ENCODE measurements around the gene NPAS3.

NPAS3 gene

DNA sequence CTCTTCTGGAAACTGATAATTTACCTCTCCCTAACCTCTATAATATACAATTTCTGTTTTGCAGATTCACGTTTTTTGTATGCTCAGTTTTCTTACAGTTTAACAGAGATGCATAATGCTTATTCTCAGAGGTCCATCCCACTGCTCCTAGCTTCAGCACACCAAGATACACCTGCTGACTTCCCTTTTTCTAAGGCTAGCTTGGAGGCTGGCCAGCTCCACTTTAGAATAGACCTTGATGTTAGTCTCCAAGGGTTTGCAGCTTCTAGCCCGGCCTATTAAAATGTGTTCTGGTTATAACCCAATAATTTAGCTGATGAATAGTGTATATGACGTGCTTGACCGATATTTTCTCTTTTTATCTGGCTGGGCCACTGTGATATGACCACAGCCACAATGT is 751.0 kb downstream of the NPAS3 start:
- CTCF ChIA-PET, result no interaction called here

DNA sequence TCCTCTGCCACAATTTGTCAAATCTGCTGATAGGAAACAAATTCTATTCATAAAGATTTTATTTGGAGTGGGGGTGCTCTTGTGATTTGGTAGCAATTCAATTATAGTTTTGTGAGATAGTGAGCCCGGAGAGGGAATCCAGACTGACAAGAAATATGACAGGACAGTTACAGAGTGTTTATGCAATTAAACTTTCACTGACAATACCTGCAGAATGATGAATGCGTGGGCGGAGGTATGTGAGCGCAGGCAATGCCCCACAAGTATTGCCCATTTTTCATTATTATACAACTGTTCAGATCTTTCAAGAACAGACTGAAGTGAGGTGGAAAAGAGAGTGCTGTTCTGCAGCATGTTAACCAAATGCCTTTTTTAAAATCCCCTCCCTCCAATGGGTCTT is 753.2 kb downstream of the NPAS3 start:
- POLR2A ChIA-PET, result no interaction called here
- no peaks in the 10 kb centered on the region for H3K4me1 ChIP-seq (ENCODE audit: control insufficient read depth, insufficient read depth, low read length)
- CTCF ChIA-PET, result interaction anchor here (0.7 kb wide), 1 partner anchor 148 kb away, joined by 3 read pairs; no protein-coding TSS in a partner anchor
- TF ChIP-seq, protein P1, sequence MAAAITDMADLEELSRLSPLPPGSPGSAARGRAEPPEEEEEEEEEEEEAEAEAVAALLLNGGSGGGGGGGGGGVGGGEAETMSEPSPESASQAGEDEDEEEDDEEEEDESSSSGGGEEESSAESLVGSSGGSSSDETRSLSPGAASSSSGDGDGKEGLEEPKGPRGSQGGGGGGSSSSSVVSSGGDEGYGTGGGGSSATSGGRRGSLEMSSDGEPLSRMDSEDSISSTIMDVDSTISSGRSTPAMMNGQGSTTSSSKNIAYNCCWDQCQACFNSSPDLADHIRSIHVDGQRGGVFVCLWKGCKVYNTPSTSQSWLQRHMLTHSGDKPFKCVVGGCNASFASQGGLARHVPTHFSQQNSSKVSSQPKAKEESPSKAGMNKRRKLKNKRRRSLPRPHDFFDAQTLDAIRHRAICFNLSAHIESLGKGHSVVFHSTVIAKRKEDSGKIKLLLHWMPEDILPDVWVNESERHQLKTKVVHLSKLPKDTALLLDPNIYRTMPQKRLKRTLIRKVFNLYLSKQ (tag by site-specific recombination; IDR thresholded peaks at IDR 0.05; ENCODE audit: borderline replicate concordance), result no peak
- TF ChIP-seq ZNF266 (tag by site-specific recombination; IDR thresholded peaks at IDR 0.05; ENCODE audit: low read depth), result no peak
- TF ChIP-seq, protein P2, sequence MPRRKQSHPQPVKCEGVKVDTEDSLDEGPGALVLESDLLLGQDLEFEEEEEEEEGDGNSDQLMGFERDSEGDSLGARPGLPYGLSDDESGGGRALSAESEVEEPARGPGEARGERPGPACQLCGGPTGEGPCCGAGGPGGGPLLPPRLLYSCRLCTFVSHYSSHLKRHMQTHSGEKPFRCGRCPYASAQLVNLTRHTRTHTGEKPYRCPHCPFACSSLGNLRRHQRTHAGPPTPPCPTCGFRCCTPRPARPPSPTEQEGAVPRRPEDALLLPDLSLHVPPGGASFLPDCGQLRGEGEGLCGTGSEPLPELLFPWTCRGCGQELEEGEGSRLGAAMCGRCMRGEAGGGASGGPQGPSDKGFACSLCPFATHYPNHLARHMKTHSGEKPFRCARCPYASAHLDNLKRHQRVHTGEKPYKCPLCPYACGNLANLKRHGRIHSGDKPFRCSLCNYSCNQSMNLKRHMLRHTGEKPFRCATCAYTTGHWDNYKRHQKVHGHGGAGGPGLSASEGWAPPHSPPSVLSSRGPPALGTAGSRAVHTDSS (tag by site-specific recombination; IDR thresholded peaks at IDR 0.05), result no peak
- TF ChIP-seq, protein P3, sequence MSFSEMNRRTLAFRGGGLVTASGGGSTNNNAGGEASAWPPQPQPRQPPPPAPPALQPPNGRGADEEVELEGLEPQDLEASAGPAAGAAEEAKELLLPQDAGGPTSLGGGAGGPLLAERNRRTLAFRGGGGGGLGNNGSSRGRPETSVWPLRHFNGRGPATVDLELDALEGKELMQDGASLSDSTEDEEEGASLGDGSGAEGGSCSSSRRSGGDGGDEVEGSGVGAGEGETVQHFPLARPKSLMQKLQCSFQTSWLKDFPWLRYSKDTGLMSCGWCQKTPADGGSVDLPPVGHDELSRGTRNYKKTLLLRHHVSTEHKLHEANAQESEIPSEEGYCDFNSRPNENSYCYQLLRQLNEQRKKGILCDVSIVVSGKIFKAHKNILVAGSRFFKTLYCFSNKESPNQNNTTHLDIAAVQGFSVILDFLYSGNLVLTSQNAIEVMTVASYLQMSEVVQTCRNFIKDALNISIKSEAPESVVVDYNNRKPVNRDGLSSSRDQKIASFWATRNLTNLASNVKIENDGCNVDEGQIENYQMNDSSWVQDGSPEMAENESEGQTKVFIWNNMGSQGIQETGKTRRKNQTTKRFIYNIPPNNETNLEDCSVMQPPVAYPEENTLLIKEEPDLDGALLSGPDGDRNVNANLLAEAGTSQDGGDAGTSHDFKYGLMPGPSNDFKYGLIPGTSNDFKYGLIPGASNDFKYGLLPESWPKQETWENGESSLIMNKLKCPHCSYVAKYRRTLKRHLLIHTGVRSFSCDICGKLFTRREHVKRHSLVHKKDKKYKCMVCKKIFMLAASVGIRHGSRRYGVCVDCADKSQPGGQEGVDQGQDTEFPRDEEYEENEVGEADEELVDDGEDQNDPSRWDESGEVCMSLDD (tag by site-specific recombination; IDR thresholded peaks at IDR 0.05), result no peak

More for the DNA sequence above, 751.0 kb downstream of the NPAS3 start:
- Histone ChIP-seq H3K4me3 (ENCODE audit: low read depth, low read length) (no peak overlapping the region), H3K9me3 (ENCODE audit: control insufficient read depth, insufficient read depth, low read depth, low read length) (no peaks in the 10 kb centered on the region), H3K4me1 (ENCODE audit: control insufficient read depth, insufficient read depth, low read length) (no peaks in the 10 kb centered on the region), H3K27ac (ENCODE audit: extremely low read depth, low read depth, low read length) (no peak overlapping the region), H3K36me3 (ENCODE audit: control insufficient read depth in 2 of 2, insufficient read depth in 1 of 2, low read length in 2 of 2) (no peaks in the 10 kb centered on the region)
- POLR2A ChIA-PET, result no interaction called here
- TF ChIP-seq KLF1 (tag by site-specific recombination; IDR thresholded peaks at IDR 0.05) (no peak), ZNF785 (tag by site-specific recombination; IDR thresholded peaks at IDR 0.05) (no peak), GFI1B (tag by site-specific recombination; IDR thresholded peaks at IDR 0.05) (no peak), ZNF16 (tag by site-specific recombination; IDR thresholded peaks at IDR 0.05; ENCODE audit: low read depth) (no peak), ZNF560 (tag by site-specific recombination; IDR thresholded peaks at IDR 0.05; ENCODE audit: borderline replicate concordance) (no peak), ZSCAN30 (tag by site-specific recombination; IDR thresholded peaks at IDR 0.05) (no peak), ZFP69B (tag by site-specific recombination; IDR thresholded peaks at IDR 0.05) (no peak), ZNF48 (tag by site-specific recombination; IDR thresholded peaks at IDR 0.05) (no peak), KLF8 (tag by site-specific recombination; IDR thresholded peaks at IDR 0.05) (no peak), ZNF76 (tag by site-specific recombination; IDR thresholded peaks at IDR 0.05; ENCODE audit: borderline replicate concordance, low read depth) (no peak), ZNF214 (tag by site-specific recombination; IDR thresholded peaks at IDR 0.05; ENCODE audit: borderline replicate concordance) (no peak), ZNF24 (tag by site-specific recombination; IDR thresholded peaks at IDR 0.05) (no peak), ZFP3 (tag by site-specific recombination; IDR thresholded peaks at IDR 0.05; ENCODE audit: low read depth) (no peak), REPIN1 (tag by site-specific recombination; IDR thresholded peaks at IDR 0.05; ENCODE audit: low read depth) (no peak), ZEB2 (tag by site-specific recombination; IDR thresholded peaks at IDR 0.05) (no peak)
- TF ChIP-seq, protein P4, sequence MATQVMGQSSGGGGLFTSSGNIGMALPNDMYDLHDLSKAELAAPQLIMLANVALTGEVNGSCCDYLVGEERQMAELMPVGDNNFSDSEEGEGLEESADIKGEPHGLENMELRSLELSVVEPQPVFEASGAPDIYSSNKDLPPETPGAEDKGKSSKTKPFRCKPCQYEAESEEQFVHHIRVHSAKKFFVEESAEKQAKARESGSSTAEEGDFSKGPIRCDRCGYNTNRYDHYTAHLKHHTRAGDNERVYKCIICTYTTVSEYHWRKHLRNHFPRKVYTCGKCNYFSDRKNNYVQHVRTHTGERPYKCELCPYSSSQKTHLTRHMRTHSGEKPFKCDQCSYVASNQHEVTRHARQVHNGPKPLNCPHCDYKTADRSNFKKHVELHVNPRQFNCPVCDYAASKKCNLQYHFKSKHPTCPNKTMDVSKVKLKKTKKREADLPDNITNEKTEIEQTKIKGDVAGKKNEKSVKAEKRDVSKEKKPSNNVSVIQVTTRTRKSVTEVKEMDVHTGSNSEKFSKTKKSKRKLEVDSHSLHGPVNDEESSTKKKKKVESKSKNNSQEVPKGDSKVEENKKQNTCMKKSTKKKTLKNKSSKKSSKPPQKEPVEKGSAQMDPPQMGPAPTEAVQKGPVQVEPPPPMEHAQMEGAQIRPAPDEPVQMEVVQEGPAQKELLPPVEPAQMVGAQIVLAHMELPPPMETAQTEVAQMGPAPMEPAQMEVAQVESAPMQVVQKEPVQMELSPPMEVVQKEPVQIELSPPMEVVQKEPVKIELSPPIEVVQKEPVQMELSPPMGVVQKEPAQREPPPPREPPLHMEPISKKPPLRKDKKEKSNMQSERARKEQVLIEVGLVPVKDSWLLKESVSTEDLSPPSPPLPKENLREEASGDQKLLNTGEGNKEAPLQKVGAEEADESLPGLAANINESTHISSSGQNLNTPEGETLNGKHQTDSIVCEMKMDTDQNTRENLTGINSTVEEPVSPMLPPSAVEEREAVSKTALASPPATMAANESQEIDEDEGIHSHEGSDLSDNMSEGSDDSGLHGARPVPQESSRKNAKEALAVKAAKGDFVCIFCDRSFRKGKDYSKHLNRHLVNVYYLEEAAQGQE (tag by site-specific recombination; IDR thresholded peaks at IDR 0.05), result no peak
- TF ChIP-seq, protein P5, sequence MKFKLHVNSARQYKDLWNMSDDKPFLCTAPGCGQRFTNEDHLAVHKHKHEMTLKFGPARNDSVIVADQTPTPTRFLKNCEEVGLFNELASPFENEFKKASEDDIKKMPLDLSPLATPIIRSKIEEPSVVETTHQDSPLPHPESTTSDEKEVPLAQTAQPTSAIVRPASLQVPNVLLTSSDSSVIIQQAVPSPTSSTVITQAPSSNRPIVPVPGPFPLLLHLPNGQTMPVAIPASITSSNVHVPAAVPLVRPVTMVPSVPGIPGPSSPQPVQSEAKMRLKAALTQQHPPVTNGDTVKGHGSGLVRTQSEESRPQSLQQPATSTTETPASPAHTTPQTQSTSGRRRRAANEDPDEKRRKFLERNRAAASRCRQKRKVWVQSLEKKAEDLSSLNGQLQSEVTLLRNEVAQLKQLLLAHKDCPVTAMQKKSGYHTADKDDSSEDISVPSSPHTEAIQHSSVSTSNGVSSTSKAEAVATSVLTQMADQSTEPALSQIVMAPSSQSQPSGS (tag by site-specific recombination; IDR thresholded peaks at IDR 0.05; ENCODE audit: low read depth), result no peak
- TF ChIP-seq, protein P6, sequence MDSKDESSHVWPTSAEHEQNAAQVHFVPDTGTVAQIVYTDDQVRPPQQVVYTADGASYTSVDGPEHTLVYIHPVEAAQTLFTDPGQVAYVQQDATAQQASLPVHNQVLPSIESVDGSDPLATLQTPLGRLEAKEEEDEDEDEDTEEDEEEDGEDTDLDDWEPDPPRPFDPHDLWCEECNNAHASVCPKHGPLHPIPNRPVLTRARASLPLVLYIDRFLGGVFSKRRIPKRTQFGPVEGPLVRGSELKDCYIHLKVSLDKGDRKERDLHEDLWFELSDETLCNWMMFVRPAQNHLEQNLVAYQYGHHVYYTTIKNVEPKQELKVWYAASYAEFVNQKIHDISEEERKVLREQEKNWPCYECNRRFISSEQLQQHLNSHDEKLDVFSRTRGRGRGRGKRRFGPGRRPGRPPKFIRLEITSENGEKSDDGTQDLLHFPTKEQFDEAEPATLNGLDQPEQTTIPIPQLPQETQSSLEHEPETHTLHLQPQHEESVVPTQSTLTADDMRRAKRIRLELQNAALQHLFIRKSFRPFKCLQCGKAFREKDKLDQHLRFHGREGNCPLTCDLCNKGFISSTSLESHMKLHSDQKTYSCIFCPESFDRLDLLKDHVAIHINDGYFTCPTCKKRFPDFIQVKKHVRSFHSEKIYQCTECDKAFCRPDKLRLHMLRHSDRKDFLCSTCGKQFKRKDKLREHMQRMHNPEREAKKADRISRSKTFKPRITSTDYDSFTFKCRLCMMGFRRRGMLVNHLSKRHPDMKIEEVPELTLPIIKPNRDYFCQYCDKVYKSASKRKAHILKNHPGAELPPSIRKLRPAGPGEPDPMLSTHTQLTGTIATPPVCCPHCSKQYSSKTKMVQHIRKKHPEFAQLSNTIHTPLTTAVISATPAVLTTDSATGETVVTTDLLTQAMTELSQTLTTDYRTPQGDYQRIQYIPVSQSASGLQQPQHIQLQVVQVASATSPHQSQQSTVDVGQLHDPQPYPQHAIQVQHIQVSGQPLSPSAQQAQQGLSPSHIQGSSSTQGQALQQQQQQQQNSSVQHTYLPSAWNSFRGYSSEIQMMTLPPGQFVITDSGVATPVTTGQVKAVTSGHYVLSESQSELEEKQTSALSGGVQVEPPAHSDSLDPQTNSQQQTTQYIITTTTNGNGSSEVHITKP (tag by site-specific recombination; IDR thresholded peaks at IDR 0.05), result no peak
- TF ChIP-seq, protein P2 (tag by site-specific recombination; IDR thresholded peaks at IDR 0.05), result no peak

More for the DNA sequence above, 753.2 kb downstream of the NPAS3 start:
- no peaks in the 10 kb centered on the region for H3K36me3 ChIP-seq (ENCODE audit: control insufficient read depth in 2 of 2, insufficient read depth in 1 of 2, low read length in 2 of 2)
- no peak overlapping the region for H3K4me3 ChIP-seq (ENCODE audit: low read depth, low read length)
- no peak overlapping the region for H3K27ac ChIP-seq (ENCODE audit: extremely low read depth, low read depth, low read length)
- H3K9me3 ChIP-seq (ENCODE audit: control insufficient read depth, insufficient read depth, low read depth, low read length), result no peaks in the 10 kb centered on the region
